Suprapubic skin (tissue), 4 donors: ENCODE results near the gene EDDM3A. TPM values are rescaled to one million over a fixed set of nuclear protein-coding genes. Genes with fewer than 3 reads are reported as not detected.

ENCODE experiments used
- DNase-seq, 2 donors: peaks; one replicate each; pipeline ENCODE4 v3.0.0-alpha.2; 2019; ENCODE audit warnings: low spot score in 2 of 2
- H3K27ac ChIP-seq: fragments of 200-600 bp; sonication (generic); one replicate; pipeline ENCODE4 v1.5.1; 2019
- H3K27me3 ChIP-seq: fragments of 200-600 bp; sonication (generic); one replicate; pipeline ENCODE4 v1.5.1; 2019
- H3K36me3 ChIP-seq: fragments of 200-600 bp; sonication (generic); one replicate; pipeline ENCODE4 v1.5.1; 2019
- H3K4me1 ChIP-seq: fragments of 200-600 bp; sonication (generic); one replicate; pipeline ENCODE4 v1.5.1; 2019
- H3K4me3 ChIP-seq: fragments of 200-600 bp; sonication (generic); one replicate; pipeline ENCODE4 v1.5.1; 2019; ENCODE audit warnings: mild to moderate bottlenecking
- H3K9me3 ChIP-seq: fragments of 200-600 bp; sonication (generic); one replicate; pipeline ENCODE4 v1.5.1; 2019
- CTCF ChIP-seq, 2 donors: fragments of 200-600 bp in 1 of 2; fragments of 450-650 bp in 1 of 2; sonication (generic) in 1 of 2; IDR thresholded peaks; one replicate each; pipeline ENCODE4 v1.5.1; 2016 to 2019; ENCODE audit warnings: antibody characterized with exemption in 2 of 2, mild to moderate bottlenecking in 1 of 2, moderate library complexity in 1 of 2
- EP300 ChIP-seq: sonication (generic); formaldehyde crosslinking; IDR thresholded peaks from one replicate; pipeline ENCODE4 v1.6.1; 2017; ENCODE audit warnings: antibody characterized with exemption
- POLR2A ChIP-seq, 2 donors: fragments of 450-650 bp; IDR thresholded peaks; one replicate each; pipeline ENCODE4 v1.6.1; 2017; ENCODE audit warnings: antibody characterized with exemption in 2 of 2, mild to moderate bottlenecking in 2 of 2, moderate library complexity in 2 of 2
- POLR2AphosphoS5 ChIP-seq, 3 donors: sonication (generic); formaldehyde crosslinking; IDR thresholded peaks; one replicate each; pipeline ENCODE4 v1.6.1; 2017; ENCODE audit warnings: antibody characterized with exemption in 3 of 3
- WGBS: methylation state at CpG from one replicate; pipeline ENCODE4 v1.1.5; 2018; 5-methylcytosine and 5-hydroxymethylcytosine counted together
- total RNA-seq, 4 donors: library from RNA; depleted of rRNA; stranded (reverse); fragments of >200 nt; gene quantifications; one replicate each; pipeline ENCODE4 v1.1.0, GENCODE V29; 2016

The EDDM3A gene
- not detected for total RNA-seq

GRCh38 chr14:20745571-20746358, at the start of gene EDDM3A:
EDDM3A (plus strand) TSS chr14:20745887; CDS start chr14:20747581, 1,694 bp downstream.
- no peak within 1 kb of the TSS for H3K27ac ChIP-seq

GRCh38 chr14:20696764-20697163, 48.9 kb upstream of the EDDM3A start:
- no peaks in the 10 kb centered on the region for H3K27me3 ChIP-seq
- H3K4me3 ChIP-seq = no peak overlapping the region
- TF ChIP-seq POLR2AphosphoS5 (IDR thresholded peaks at IDR 0.05) (no peak), CTCF (IDR thresholded peaks at IDR 0.05) (no peak), EP300 (no peak), POLR2A (IDR thresholded peaks at IDR 0.05) (no peak)
- no peak overlapping the region for H3K27ac ChIP-seq
- H3K36me3 ChIP-seq = peaks cover 9% of the 10 kb centered on the region
- WGBS = 87% methylated on average over 5 of the region's 5 CpGs
- no peak for DNase-seq
- H3K9me3 ChIP-seq = no peaks in the 10 kb centered on the region
- no peaks in the 10 kb centered on the region for H3K4me1 ChIP-seq

More at GRCh38 chr14:20745571-20746358, at the start of gene EDDM3A:
- WGBS = 72% methylated on average over 6 of the region's 6 CpGs
- no peaks in the 10 kb centered on the region for H3K36me3 ChIP-seq
- H3K4me3 ChIP-seq = no peak within 1 kb of the TSS
- no peaks in the 10 kb centered on the region for H3K4me1 ChIP-seq
- DNase-seq = no peak
- no peaks in the 10 kb centered on the region for H3K9me3 ChIP-seq
- H3K27me3 ChIP-seq = no peaks in the 10 kb centered on the region
- TF ChIP-seq POLR2AphosphoS5 (IDR thresholded peaks at IDR 0.05) (no peak), CTCF (IDR thresholded peaks at IDR 0.05) (no peak), EP300 (no peak), POLR2A (IDR thresholded peaks at IDR 0.05) (no peak)

GRCh38 chr14:20697273-20698017, 48.2 kb upstream of the EDDM3A start:
- no peak overlapping the region for H3K27ac ChIP-seq
- H3K9me3 ChIP-seq = no peaks in the 10 kb centered on the region
- H3K4me1 ChIP-seq = no peaks in the 10 kb centered on the region
- H3K27me3 ChIP-seq = no peaks in the 10 kb centered on the region
- H3K36me3 ChIP-seq = peaks cover 9% of the 10 kb centered on the region
- DNase-seq = no peak
- TF ChIP-seq CTCF (IDR thresholded peaks at IDR 0.05) (peak; percentile 34 to 57), EP300 (no peak)
- 39% methylated on average over 6 of the region's 6 CpGs for WGBS
- H3K4me3 ChIP-seq = no peak overlapping the region

GRCh38 chr14:20698018-20698329, 47.7 kb upstream of the EDDM3A start:
- TF ChIP-seq POLR2A (IDR thresholded peaks at IDR 0.05) = no peak
- no peak for TF ChIP-seq POLR2AphosphoS5 (IDR thresholded peaks at IDR 0.05)
- TF ChIP-seq EP300 = no peak
- no peak for TF ChIP-seq CTCF (IDR thresholded peaks at IDR 0.05)
- peaks cover 9% of the 10 kb centered on the region for H3K36me3 ChIP-seq
- DNase-seq = no peak
- no peaks in the 10 kb centered on the region for H3K9me3 ChIP-seq
- no peaks in the 10 kb centered on the region for H3K27me3 ChIP-seq
- no peak overlapping the region for H3K27ac ChIP-seq
- H3K4me1 ChIP-seq = no peaks in the 10 kb centered on the region
- no peak overlapping the region for H3K4me3 ChIP-seq

- no peak overlapping the region for H3K27ac ChIP-seq
- 93% methylated on average over 5 of the region's 5 CpGs for WGBS
- DNase-seq = no peak
Measured at GRCh38 chr14:20698934-20699333, 46.8 kb upstream of the EDDM3A start.

More at GRCh38 chr14:20698934-20699333, 46.8 kb upstream of the EDDM3A start:
- Histone ChIP-seq H3K4me3 (no peak overlapping the region), H3K4me1 (no peaks in the 10 kb centered on the region), H3K9me3 (no peaks in the 10 kb centered on the region), H3K36me3 (peaks cover 9% of the 10 kb centered on the region), H3K27me3 (no peaks in the 10 kb centered on the region)
- TF ChIP-seq POLR2AphosphoS5 (IDR thresholded peaks at IDR 0.05) = no peak
- TF ChIP-seq CTCF (IDR thresholded peaks at IDR 0.05) = no peak
- TF ChIP-seq POLR2A (IDR thresholded peaks at IDR 0.05) = no peak
- TF ChIP-seq EP300 = no peak
